HG02678 (cell line): ENCODE measurements around the gene ACVR1.

ENCODE experiments used
- ATAC-seq: cut with Tn5 transposase; IDR thresholded peaks from one replicate; pipeline ENCODE4 v1.9.1; 2021; ENCODE audit warnings: mild to moderate bottlenecking, moderate library complexity; ENCODE audit not compliant: unreplicated experiment

ACVR1 gene

DNA sequence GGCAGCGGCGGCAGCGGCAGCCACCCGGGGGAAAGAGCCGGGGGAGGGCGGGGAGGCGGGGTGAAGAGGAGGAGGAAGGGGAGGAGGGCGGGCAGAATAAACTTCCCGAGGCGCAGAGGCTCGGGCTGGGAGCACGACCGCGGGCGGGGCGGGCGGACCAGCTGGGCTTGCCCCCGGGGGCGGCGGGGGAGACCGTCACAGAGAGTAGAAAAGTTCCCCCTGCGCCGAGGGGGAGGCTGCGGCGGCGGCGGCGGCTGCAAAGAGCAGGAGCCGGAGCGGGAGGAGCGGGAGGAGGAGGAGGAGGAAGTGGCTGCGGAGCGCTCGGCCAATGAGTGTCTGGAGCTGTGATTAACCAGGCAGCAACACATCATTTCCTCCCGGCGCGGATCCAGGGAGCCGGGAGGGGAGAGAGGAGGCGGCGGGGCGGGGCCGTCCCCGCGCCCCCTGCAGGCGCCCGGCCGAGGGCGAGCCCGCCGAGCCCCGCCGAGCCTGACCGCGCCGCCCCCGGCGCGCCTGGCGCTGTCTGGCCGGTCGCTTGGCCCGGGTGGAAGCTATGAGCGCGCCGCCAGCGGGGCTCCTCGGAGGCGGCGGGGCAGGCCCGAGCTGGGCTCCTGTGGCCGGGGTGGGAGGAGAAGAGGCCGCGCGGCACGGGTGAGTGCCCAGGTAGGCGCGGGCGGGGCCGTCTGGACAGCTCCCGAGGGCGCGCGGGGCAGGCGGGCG lies at the start of gene ACVR1:
Gene ACVR1, minus strand, starts transcription at position 265 of the 720 bp plus-strand sequence. CDS start 76,837 bp downstream, outside the sequence.
- peak; percentile 81 for ATAC-seq

DNA sequence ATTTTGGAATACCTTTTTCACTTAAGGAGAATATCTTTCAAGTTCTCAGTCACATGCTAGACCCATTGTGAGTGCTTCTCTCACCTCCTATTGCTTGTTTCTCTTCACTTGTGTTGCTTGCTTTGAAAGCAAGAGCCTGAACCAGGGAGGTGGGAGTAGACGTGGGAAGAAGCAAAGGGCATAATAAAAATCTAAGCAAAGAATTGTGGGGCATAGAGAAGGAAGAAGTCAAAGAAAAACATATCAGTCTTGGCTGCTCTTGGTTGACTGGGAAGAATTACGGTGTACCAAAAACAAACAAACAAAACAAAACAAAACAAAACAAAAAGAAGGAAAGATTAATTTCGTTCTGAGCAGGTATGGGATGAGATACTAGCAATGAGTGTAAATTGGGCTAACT lies 48.9 kb upstream of the ACVR1 start:
- no peak for ATAC-seq

DNA sequence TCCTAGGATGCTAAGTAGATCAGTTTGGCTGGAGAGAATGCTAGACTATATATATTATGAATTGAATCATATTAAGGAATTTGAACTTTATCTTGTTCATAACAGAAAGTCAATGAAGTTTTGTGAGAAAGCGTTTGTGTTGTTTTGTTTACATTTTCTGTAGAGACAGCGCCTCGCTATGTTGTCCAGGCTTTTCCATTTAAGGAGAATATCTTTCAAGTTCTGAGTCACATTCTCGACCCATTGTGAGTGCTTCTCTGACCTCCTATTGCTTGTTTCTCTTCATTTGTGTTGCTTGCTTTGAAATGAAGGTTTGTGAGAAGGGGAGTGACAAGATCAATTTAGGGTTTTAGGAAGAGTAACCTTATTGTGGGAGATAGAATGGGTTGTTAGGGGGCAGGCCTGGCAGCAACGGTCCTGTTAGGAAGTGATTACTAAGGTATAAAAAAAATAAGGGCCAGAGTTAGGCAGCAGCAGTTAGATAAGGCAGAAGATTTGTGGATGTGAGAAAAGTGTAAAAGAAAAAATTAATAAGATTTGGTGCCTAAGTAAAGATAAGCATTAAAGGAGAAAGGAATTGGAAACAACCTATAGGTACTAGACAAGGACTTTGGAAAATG lies 47.6 kb upstream of the ACVR1 start:
- ATAC-seq: no peak

DNA sequence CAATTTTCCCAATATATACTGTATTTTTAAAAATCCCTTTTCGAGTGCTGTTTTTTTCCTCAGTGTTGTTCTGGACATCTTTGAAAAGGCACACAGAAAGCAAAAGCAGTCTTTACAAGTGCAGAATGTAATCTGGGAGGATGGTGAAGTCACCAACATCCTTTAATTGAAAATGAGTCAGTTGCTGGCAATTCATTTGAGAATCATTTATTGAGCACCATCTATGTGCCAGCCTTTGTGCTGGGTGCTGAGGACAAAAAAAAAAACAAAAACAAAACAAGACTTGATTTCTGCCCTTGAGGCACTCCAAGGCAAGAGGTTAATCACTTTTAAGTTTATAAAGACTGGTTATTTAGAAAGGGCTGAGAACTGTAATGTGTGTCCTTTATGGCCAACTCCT lies 46.7 kb upstream of the ACVR1 start:
- ATAC-seq: no peak

DNA sequence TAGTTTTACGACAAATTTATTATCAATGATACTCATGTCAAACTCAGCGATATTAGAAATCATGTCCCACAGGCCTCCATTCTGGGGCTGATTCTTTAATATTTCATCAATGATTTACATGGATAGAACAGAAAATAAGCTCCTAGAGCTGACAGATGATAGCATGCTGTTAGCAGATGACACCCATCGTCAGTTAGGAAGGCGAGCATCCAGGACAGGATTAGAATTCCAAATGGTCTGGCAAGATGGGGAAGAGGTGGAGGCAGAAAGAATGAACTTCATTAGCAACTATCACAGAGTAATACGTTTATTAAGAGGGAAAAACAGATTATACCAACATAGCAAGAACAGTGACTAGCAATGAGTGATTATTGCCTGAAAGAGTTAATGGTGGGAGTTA lies 46.2 kb upstream of the ACVR1 start:
- ATAC-seq: no peak

DNA sequence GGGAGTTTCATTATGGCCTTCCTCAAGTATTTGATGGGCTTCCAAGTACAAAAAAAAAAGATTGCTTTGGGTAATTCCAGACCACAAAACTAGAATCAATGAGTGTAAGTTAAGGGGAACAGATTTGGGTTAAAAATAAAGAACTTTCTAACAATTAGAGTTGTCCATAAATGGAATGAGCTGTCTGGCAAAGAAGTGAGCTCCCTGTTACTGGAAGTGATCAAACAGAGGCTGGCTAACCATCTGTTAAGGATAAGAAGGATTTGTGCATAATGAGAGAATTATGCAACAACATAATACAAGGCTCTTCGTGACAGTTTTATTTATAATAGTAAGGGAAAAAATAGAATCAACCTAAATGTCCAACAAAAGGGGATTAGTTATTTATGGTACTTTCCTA lies 44.6 kb upstream of the ACVR1 start:
- no peak for ATAC-seq

DNA sequence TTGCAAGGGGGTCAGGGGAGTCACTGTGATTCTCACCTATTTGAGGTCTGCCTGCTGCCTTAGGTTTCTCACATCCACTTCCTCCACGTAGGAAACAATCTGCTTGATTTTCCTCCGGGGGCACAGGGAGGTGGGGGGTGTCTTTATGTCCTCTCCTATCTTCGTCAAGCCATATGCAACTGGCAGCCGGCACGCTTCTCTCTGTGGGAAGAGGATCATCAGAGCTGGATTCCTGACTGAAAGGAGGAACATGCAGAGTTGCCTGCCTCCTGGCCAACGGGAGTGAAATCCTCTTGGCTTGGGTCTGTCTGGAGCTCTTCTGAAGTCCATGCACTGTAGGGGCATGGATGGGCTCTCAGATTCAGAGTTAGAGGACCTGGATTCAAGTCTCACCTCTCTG lies 43.1 kb upstream of the ACVR1 start:
- no peak for ATAC-seq

DNA sequence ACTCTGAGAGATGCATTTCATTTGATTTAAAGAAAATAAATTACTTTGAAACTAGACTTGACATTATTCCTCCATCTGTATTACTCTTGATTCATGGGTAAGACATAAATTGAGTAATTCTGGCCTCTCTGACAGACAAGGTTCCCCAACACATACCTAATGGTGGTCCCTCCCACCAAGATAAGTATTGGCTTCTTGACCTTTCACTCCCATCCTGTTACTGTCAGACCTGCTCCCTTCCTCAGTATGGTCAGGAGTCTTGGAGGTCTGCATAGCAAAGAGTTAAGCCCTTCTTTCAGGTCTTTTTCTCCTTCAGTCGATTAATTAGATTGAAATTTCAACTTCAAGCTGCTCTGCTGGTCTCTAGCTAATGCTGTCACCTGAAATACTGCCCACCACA lies 42.2 kb upstream of the ACVR1 start:
- ATAC-seq: no peak

DNA sequence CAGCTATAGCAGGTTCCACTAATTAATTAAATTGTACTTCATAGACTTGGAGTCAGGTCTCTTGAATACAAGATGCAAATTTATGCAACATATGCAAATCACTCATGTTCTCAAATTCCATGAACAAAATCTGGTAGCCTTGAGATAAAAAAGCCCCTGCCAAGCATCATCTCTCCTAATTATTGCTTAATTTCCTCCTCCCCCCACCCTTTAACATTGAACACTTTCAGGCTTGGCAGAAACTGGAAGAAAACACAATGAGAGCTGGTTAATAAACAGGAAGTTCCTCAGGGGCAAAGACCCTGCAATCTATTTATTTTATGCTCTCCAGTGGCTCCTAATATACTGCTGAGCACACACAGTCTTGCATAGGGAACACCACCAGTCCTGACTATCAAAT lies 35.6 kb upstream of the ACVR1 start:
- ATAC-seq: no peak

DNA sequence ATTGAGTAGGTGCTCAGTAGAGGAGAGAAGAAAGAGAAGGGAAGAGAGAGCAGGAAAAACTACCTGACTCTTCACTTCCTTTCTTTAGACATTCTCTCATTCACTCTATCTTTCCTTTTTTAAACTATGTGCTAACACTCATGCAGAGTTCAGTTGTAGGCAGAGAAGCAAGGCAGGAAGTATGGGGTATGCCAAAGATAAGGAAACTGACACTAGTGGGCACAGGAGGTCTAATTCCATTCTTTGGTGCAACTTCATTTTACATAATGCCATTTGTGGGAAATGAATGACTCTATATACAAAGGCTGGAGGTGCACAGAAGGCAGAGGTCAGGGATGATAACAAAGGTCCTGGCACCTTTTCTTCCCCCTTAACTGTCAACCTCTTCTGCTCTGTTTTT lies 35.1 kb upstream of the ACVR1 start:
- no peak for ATAC-seq

DNA sequence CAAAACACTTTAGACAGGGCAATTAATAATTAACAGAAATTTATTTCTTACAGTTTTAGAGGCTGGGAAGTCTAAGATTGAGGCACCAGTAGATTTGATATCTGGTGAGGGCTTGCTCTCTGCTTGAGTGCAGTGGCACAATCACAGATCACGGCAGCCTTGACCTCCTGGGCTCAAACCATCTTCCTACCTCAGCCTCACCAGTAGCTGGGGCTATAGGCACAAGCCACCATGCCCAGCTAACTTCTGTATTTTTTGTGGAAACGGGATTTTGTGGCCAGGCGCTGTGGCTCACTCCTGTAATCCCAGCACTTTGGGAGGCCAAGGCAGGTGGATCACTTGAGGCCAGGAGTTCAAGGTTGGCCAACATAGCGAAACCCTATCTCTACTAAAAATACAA lies 29.0 kb upstream of the ACVR1 start:
- ATAC-seq: no peak

DNA sequence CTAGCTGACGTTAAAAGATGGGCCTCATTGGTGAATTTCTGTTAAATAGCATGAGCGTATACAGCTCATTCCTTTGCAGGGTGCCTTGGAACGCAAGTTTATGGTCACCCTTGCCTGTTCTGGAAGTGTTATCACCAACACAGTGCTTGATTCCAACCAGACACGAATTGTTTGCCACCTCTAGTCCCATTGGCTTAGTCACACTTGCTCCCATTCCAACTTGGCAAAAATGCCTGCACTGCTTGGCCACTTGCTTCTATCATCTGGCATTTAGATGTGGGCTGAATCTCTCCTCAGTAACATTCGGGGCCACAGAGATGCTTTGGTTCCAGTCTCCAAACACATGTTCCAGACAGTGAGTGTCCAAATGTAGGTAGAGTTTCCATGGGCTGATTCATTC lies 27.5 kb upstream of the ACVR1 start:
- no peak for ATAC-seq

DNA sequence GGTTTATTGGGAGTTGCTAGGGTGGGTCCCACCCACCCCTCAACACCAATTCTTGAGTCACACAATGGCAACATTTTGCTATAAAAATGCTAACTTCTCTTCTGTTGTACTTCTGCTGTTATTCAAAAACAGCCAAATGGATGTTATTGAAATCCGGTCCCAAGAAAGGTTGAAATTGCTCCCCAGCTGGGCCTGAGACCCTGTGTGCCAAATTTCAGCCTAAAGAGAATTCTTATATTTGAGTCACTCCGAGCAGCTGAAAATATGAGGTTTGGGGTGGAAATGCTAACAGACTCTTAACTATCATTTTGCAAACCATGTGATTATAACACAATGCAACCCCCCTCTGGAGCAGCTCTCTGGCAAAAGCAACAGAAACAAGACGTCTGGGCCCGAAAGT lies 27.0 kb upstream of the ACVR1 start:
- no peak for ATAC-seq

DNA sequence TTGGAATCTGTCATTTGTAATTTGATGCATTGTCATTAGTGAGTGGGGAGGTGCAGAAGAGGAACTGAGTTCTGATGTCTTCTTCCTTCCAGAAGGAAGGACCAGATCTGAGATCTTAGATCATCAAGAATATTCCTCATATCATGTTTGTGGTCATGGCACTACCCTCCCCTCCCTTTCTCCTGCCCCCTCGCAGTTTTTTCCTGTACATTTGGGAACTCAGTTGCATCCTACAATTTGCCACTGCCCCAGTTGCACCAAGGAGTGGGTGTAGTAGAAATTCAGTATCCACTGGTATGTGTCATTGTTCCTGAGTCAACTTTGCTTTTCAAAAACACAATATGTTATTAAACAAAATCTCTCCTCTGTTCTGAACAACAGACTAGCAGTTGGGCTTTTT lies 26.6 kb upstream of the ACVR1 start:
- no peak for ATAC-seq

DNA sequence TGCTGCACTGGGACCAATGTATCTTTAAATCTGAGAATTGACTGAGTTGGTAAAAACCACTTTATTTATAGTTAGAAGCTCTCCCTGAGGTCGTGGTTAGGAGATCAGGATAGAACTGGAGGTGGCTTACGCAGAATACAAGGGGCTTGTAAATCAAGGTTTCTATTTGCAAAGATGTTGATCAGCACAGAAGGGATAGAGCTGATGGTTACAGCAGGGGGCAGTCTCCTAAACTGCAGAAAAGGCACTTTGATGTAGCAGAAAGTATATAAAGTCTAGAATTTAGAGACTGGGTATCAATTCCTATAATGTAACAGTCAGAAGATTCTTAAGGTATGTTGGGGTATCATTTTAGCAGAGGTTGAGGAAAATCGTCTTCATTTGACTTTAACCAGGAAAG lies 25.2 kb upstream of the ACVR1 start:
- no peak for ATAC-seq

DNA sequence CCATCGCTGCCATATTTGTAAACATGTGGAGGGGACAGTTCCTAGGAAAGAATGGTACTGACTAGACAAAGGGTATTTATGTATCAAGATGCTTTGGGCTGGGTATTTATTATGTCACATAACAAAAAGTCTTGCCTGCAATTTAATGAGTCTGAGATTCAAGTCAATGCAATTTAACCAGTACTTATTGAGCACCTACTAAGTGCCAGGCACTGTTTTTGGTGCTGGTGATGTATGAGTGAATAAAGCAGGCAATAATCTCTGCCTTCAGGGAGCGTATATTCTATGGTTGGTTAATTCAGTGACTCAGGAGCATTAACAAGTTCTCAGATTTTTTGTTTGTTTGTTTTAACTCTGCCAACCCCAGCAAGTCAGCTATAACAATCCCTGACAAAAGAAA lies 24.6 kb upstream of the ACVR1 start:
- ATAC-seq: no peak

DNA sequence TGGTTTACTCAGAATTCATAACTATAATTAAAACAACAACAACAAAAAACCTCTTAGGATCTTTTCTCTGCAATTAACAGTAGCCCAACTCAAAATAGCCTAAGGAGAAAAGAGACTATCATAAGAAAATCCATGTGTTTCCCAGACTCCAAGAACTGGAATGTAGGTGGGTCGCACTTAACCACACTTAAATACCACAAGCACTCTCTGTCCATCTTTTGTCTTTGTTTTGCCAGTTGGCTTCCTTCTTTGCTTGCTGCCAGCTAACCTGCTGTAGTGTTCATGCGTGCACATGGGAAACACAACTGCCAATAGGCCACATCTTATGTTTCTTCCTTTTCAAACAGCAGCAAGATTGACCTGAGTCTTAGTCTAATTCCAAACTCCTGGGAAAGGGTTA lies 24.1 kb upstream of the ACVR1 start:
- no peak for ATAC-seq

DNA sequence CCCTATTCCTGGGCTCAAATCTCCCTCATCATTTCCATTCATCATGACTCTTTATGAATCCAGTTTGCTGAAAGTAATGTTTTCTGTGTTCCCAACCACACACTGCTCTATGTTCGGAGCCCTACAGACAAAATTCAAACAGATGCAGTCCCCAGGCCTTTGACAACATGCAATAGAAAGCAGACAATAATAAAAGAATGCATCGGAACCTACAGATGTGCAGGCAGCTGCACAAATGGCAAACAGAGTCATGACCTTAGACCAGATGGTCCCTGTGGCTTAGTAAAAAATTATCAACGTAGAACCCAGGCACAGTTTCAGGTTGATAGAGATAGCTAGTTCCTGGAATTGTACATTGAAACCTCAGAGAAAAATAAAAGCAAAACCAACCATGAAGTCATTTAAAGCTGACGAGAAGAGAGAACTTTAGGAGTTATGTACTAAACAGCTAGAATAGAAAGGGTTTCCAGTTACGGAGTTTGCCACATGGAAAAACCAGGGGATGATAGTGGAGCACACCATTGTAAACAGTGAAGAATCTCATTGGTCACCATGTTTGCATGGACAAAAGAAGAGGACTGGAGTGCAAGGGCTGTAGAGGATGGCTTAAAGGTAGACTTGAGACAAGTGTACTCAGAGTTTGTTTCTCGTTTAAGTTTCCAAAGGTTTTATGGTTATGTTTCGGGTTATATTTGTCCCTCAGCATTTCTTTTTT lies 23.2 kb upstream of the ACVR1 start:
- ATAC-seq: peak; percentile 81

DNA sequence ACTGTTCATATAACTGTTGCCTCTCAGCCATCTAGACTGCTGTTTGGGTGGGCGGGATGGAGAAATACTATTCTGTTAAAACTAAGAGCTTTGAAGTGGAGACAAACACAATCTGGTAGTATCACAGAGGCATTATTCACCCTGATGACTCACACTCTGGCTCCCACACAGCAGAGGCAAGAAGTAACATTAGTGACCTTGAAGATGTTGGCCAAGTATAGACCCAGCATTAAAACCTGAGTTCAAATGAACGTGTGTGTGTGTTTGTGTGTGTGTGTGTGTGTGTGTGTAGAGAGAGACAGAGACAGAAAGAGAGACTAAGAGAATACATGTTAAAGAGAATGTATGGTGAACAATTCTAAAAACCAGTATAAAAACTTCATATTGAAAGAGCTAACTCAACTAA lies 22.5 kb upstream of the ACVR1 start:
- ATAC-seq: no peak

DNA sequence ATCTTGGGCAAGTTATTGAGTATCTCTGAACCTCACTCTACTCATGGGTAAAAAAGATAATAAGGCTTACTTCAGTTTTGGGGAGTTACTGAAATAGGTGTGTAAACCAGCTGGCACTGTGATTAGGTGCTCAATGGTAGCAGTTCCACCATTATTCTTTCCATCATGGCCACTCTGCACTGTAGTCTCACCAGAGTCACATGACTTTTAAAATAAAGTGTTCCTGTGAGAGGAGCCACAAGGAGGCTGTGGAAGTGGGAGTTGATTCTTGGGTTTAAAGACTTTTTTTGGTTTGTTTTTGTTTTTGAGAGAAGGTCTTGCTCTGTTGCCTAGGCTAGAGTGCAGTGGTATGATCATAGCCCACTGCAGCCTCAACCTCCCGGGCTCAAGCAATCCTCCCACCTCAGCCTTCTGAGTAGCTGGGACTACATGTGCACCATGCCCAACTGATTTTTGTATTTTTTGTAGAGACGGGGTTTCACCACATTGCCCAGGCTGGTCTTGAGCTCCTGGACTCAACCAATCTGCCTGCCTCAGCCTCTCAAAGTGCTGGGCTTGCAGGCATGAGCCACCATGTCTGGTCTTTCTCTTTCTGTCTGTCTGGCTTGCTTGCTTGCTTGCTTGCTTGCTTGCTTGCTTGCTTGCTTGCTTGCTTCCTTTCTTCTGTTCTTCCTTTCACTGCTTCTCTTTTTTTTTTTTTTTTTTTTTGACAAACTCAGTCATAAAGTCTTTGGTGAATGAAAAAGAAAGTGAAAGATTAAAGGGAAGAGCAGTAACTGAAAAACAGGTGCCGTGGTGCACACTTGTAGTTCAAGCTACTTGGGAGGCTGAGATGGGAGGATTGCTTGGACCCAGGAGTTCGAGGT lies 21.2 kb upstream of the ACVR1 start:
- ATAC-seq: peak; percentile 47

DNA sequence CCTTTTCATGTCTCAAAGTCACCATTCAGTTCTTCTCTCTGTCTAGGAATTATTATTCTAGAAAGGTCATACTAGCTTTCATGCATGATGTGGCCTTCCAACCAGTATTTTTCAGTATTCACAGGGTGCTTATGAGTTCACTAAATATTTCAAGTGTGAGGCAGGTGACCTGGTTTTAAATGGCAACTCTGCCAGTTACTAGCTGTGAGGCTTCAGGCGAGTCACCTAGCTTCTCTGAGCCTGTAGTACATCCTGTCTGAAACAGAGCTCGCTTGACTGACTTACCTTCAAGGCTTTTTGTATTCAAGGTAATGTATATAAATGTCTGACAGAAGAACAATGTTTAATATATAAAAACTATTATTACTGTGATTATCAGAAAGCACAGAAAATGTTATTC lies 19.4 kb upstream of the ACVR1 start:
- no peak for ATAC-seq
